Glomerular endothelial cell (primary cell): Measurements from ENCODE around the gene RCOR2. TPM values are rescaled to one million over a fixed set of nuclear protein-coding genes. Genes with fewer than 3 reads are reported as not detected.

Experiments
- DNase-seq: peaks from one replicate; pipeline ENCODE4 v3.0.0-alpha.2; 2011; ENCODE audit warnings: low read depth, low spot score; ENCODE audit errors: extremely low read depth
- total RNA-seq: library from RNA; depleted of rRNA; stranded (reverse); fragments of >200 nt; gene quantifications from 2 replicates; pipeline ENCODE4 v1.2.3, GENCODE V29; 2015

RCOR2 gene
- total RNA-seq, 1 donor from 2014 or later = 1.1 TPM

GRCh38 chr11:63923319-63923718 is 6.4 kb upstream of the RCOR2 start:
- no peak for DNase-seq

GRCh38 chr11:63922673-63923192 is 5.8 kb upstream of the RCOR2 start:
- no peak for DNase-seq

GRCh38 chr11:63920939-63921417 is 4.0 kb upstream of the RCOR2 start:
- DNase-seq = no peak

- DNase-seq = no peak
Measured at GRCh38 chr11:63920126-63920938, 3.4 kb upstream of the RCOR2 start.

GRCh38 chr11:63919267-63920125 is 2.5 kb upstream of the RCOR2 start:
- DNase-seq = no peak

GRCh38 chr11:63918507-63919191 is 1.7 kb upstream of the RCOR2 start:
- DNase-seq = no peak

- no peak for DNase-seq
Measured at GRCh38 chr11:63917692-63918506, 935 bp upstream of the RCOR2 start.

GRCh38 chr11:63915961-63916836 is 765 bp downstream of the RCOR2 start:
- DNase-seq = no peak

GRCh38 chr11:63914896-63915691 is 1.9 kb downstream of the RCOR2 start:
- no peak for DNase-seq

GRCh38 chr11:63913866-63914830 is 2.8 kb downstream of the RCOR2 start:
- no peak for DNase-seq

- no peak for DNase-seq
Measured at GRCh38 chr11:63912678-63913077, 4.3 kb downstream of the RCOR2 start.

GRCh38 chr11:63911876-63912275 is 5.1 kb downstream of the RCOR2 start:
- no peak for DNase-seq

- no peak for DNase-seq
Measured at GRCh38 chr11:63911440-63911839, 5.5 kb downstream of the RCOR2 start.

- DNase-seq = no peak
Measured at GRCh38 chr11:63910675-63911074, 6.3 kb downstream of the RCOR2 start.

GRCh38 chr11:63909591-63910506 is 7.1 kb downstream of the RCOR2 start:
- no peak for DNase-seq
